Stimulated activated CD4-positive, alpha-beta T cell treated with anti-CD3 and anti-CD28 coated beads, Interleukin-12 subunit alpha, Interleukin-12 subunit beta, amount 100 ng/mL, for 24 hours (primary cell): Measurements from ENCODE around the gene CDKN1C.
A peak's percentile ranks its signal among the peaks of the same experiment; 100 is the strongest.

ENCODE experiments used
- DNase-seq, 2 experiments: peaks; one replicate each; pipeline ENCODE4 v3.0.0-alpha.2; 2020; ENCODE audit warnings: low read depth in 2 of 2

The CDKN1C gene

DNA sequence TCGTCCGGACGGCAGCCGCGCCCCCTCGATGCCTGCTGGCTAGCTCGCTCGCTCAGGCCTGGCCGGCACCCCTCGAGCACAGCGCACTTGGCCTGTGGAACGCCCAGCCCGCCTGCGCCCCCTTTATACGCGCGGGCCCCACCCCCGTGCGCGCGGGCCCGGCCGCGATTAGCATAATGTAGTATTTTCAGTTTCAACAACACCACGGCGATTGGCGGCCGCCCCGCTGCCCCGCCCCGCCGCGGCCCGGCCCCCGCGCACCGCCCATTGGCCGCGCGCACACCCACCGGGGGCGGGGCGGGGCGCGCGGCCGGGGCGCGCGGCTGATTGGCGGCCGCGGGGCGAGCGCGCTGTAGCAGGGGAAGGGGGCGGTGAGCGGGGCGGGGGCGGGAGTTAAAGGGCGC lies at the start of gene CDKN1C:
TSS of gene CDKN1C (minus strand) at position 98 of the 404 bp plus-strand sequence. CDS start 319 bp downstream, outside the sequence.
- DNase-seq = peak; percentile 58 to 63

DNA sequence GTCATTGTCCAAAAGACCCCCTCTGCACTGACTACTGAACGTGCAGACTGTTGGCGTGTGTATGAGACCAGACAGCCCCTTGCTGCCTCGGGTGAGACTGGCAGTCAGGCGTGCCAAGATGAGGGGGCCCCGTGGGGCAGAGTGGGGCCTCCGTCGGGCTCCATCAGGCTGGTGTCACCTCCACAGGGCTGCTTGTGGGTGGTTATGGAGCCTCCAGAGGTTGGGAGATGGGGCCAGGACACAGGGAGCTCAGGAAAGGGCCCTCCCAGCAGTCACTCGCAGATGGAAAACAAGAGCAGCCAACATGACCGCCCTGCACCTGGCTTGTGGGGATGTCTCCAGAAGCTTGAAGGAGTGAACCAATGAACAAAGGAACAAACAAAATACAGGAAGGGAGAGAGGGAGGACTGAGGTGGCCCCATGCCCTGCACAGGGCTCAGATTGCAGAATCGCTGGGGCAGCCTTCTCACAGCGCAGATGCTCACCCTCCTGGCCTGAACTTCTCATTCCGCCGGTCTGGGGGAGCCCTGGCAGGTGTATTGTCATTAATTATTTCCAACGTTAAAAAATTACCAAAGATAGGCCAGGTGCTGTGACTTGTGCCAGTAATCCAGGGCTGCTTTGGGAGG lies 49.1 kb upstream of the CDKN1C start:
- DNase-seq = no peak

DNA sequence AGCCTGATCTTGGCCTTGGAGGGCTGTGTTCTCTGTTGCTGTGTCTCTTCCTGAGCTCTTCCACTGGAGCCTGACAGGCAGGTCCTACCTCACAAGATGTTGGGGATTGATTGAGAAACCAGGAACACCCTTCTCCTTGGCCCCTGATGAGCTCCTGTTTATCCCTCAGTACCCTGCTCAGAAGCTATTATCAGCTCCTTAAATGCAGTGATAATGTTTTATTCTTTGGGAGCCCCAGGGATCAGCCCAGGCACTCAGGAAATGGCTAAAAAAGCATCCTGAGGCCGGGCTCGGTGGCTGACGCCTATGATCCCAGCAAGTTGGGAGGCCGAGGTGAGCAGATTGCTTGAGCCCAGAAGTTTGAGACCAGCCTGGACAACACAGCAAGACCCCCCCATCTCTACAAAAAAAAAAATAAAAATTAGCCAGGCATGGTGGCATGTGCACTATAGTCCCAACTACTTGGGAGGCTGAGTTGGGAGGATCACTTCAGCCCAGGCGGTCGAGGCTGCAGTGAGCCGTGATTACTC lies 48.5 kb upstream of the CDKN1C start:
- DNase-seq = no peak

DNA sequence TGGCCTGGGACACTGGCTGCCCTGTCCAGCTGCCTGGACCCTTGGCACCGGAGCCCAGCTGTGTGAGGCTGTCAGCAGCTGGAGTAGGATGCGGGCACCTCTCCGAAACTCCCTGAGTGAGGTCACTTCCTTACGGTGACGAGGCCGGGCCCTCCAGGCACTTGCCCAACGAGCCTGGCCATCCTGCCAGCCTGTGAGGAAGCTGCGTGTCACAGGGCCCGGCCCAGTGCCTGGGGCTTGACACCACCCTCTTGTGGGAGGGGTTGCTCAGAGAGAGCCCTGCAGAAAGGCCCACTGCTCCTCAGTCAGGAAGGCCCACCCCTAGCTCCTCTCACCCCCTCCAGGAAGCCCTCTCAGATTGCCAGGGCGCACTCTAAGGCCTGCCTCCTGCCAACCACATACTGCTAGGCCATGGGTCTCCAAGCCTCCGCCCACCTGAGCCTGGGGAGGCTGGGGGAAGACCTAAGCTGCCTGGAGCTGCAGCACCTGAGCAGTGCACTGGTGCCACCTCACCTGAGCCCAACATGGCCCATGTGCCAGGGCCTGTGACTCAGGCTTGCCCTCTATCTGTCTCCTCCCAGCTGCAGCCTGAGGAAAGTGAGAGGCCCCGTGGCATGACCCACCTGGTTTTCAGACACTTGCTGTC lies 47.9 kb upstream of the CDKN1C start:
- no peak for DNase-seq

DNA sequence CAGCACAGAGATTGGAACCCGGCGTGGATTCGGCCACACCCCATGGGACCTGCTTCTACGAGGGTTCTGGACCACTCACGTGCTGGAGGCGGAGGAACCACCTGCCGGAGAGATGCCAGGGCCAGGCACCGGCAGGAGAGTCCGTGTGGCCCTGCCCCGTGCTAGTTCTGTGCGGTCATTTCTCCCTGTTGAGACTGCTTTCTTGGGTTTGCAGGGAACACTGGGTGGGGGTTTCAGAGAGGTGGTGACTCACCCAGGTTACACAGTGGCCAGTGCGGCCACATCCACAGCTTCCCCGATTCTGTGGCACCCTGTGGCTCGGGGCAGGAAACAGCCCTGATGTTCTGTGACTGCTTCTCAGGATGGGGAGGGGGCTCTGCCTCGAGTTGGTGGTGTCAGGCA lies 47.3 kb upstream of the CDKN1C start:
- DNase-seq = no peak

DNA sequence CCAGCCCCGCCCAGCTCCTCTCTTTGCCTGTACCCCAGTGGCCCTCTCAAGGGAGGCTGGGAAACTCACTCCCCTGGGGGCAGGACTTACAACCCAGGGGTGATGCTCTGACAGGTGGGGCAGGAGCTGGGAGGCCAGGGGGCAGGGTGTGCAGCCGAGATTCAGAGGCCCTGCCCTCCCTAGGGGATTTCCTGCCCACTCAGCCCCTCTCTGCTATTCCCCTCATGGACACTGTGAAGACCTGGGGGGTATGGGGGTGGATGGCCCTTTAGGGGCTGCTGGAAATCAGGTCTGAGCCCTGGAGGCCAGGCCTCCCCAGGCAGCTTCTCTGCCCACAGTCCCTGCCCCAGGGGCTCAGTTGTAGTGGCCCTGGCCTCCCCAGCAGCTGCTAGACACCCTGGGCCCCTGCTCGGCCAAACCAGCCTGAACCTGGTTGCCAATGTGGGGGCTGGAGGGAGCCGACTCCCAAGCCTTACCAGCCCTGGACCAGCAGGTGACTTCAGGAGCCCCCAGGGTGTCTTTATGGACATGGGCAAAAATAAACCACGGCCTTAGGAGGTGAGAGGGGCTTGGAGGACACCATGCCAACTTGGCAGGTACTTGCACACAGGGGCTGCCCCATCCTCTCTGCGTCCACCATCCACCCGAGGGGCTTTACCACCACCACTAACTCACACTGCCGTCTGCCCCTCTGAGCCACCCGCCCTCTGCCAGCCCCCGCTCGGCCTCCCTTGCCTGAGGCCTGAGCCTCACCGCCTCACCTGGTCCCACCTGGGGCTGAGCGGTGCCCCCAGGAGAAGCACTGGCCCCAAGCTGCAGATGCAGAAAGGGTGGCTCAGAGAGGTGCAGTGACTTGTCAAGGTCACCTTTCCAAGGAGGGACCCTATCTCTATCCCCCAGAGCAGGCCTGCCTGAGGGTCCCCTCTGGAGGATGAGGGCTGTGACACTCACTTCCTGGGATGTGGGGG lies 46.5 kb upstream of the CDKN1C start:
- no peak for DNase-seq

DNA sequence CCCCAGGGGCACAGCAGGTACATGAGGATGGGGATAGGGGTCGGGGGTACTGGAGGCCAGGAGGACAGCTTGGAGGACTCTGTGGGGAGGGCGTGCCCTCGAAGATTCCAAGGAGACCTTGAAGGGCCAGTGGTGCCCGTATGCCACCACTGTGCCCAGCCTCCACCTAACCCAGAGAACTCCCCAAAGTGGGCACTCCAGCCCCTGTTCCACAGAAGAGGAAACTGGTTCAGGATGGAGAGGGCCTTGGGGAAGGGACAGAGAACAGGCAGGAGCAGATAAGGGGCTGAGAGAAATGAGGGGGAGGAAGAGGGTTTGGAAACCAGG lies 45.8 kb upstream of the CDKN1C start:
- DNase-seq = no peak

DNA sequence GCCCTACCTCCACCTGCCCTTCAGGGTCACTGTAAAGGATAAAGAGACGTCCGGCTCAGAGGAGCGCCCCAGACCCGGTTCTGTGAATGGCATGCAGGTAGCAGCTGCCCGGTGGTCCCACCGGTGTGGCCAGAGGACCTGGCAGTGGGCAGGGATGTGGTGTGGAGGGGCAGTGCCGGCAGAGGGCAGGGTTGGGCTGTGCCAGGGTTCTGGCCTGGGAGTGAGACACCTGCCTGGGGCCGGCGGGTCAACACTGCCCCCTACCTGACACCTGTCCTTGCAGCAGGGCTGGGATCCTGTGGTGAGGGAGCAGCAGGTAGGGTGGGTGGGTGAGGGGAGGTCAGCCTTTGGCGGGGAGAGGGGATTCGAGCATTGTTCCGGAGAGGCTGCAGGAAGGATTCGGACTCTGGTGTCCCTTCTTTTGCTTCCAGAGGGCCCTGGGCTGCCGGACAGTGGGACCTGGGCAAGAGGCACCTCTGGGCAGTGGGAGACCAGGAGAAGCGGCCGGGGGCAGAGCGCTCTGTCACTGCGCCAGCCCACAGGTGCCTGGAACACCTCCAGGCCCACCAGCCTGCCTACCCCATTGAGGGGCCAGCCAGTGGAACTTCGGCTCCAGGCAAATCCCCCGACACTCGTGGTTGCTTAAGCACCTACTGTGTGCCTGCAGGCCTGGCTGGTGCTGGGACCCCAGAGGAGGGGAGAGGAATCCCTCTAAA lies 45.3 kb upstream of the CDKN1C start:
- no peak for DNase-seq

DNA sequence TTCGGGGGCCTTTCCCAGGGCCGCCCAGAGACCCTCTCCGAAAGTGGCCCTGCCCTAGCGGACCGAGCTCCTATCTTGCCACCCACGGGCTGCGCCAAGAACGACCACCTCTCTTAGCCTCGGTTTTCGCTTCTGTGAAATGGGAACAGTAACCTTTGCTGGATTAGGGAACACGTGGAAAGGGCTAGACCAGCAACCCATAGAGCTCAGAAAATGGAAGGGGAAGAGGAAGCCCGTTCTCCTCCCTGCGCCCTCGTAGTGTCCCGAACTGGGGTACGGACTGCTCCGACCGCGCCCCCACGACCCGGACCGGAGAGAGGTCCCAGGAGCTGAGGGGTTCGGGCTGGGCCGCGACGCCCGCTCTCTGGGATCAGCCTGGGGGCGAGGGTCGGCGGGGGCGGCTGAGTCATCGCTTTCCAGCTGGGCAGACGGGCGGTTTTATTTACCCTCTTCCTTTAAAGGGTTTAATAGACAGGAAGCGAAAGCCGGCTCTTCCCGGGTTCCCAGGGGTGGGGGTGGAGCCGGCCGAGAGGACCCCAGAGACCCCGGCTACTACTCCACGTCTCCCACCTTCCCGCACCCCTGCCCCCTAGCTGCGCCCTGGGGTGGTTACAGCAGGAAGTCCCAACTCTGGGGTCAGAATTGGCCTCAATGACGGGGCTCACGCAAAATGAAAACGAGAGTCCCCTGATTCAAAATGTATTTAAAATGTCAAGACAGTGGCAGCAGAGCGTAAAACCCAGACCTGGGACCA lies 44.6 kb upstream of the CDKN1C start:
- DNase-seq = no peak

DNA sequence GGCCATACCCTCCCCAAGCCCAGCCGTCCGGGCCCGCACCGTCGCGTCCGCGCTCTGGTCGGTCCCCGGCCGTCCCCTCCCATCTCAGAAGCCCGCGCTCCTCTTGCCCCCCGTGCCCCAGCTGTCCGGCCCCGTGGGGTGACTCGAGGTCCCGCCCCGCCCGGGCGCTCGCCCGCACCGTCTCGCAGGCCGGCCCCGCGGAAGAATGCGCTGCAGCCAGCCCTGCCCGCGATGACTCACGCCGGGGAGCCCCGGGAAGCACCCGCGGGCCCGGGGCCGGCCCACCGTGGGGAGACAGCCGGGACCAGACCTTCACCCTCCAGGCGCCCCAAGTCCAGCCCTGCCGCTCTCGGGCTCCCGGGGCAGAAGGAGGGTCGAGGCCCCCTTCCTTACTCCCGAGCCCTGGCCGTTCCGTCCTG lies 44.0 kb upstream of the CDKN1C start:
- no peak for DNase-seq

DNA sequence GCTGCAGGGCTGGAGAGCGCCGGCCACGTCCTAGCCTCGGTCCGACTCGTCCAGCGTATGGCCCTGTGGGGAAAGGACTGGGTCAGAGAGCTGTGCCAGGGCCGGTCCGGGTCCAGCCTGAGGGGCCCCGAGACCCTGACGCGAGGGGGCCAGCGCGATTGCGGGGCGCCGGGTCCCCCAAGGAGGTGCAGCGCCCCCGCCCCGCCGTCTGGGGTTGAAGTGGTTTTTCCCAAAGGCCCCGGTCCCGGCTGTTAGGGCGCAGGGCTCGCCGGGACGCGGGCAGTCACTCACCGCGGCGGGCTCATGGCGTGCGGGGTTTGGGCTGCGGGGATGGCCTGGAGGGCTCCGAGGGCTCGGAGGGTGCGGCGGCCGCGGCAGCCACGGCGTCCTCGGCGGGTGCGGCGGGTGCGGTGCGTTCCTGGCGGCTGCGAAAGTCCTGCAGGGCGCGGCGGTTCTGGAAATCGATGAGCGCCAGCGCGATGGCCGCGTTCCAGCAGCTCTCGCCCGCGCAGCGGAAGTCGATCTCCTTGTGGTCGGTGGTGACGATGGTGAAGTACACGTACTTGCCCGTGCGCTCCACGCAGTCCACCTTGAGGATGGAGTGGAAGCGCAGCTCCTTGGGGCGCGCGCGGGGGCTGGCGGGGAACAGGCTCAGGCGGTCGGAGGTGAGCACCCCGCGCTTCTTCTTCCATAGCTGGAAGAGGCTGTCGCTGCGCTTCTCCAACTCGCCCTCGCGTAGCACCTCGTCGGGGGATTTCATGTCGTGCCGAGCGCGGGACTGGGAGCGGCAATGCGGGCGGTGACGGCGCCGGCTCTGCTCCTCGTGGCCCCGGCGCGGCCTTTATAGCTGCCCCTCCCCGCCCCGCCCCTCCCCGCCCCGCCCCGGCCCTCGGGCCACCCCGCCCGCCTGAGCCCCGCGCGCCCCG lies 43.3 kb upstream of the CDKN1C start, which contains the start of gene PHLDA2:
TSS of gene PHLDA2 (minus strand) at position 816 of the 926 bp plus-strand sequence. CDS start at position 760, 56 bp downstream.
- DNase-seq = peak; percentile 38 to 65

DNA sequence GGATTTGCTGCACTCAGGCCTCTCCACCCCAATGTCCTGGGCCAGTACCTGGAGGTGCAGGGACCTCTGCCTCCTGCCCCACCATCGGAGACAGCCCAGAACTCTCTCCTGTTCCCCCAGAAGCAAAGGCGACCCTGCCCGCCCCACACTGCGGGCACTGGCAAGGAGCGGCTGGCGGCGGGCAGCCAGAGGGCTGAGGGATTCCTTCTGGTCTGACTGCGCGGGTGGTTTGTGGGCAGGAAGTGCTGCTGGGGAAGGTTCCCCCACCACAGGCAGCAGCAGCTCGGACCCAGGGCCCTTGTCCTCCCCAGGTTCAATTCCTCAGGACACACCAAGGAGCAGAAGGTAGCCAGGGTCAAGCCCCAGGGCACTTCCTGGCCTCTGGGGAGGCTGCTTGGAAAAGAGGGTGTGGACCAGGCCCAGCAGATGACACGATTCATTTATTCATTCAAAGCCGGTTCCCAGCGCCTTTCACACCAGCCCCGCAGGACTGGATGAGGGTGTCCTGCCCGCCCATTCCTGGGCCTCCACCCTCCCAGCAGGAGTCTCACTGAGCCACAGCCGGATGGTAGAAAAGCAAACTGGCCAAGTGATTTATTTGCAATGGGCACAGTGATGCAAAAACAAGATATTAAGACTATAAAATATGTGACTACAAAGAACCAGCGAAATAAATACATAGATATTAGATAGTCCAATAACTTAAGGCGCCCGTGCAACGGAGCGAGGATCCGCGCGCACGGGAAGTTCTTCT lies 42.5 kb upstream of the CDKN1C start:
- no peak for DNase-seq

DNA sequence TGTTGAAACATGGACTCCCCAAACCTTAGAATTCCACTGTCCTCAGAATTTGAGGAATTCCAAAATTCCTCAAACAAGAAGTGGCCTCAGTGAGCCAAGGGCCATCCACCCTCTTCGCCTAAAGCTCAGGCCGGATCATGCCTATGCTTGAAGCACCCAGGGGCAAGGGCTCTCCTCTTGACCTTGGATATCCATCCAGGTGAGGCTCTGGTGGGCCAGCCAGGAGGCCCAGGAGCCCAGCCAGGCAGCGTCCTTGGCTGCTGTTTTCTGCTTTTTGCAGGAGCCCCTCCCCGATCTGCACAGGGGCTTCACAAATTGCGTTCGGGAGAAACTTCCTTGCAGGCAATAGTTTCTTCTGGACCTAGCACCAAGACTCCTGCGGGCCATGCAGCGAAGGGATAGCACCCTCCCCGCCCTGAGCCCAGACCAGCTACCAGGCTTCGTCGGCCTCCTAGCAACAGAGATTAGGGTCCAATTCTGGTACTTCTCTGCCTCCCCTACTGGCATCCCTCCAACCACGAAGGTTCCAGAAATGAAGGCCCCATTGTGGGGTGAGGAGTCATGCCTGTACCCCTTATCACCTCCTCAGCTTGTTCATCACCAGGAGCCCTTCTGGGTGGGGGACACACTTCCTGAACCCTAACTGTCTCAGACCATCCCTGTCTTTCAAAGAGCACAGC lies 41.7 kb upstream of the CDKN1C start:
- DNase-seq = no peak

DNA sequence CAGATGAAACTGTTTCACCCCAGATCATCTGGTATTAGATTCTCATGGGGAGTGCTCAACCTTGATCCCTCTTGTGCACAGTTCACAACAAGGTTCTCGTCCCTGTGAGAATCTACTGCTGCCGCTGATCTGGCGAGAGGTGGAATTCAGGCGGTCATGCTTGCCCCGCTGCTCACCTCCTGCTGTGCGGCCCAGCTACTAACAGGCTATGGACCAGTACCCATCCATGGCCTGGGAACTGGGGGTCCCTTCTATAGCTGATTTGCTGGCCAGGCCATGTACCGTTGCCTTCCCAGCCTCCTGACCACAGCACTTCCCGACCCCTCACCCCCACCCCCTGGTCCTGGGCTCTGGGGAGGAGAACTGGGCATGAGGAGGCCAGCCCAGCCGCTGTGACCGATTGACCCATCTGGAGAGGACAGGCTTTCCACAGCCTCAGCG lies 41.1 kb upstream of the CDKN1C start:
- no peak for DNase-seq

DNA sequence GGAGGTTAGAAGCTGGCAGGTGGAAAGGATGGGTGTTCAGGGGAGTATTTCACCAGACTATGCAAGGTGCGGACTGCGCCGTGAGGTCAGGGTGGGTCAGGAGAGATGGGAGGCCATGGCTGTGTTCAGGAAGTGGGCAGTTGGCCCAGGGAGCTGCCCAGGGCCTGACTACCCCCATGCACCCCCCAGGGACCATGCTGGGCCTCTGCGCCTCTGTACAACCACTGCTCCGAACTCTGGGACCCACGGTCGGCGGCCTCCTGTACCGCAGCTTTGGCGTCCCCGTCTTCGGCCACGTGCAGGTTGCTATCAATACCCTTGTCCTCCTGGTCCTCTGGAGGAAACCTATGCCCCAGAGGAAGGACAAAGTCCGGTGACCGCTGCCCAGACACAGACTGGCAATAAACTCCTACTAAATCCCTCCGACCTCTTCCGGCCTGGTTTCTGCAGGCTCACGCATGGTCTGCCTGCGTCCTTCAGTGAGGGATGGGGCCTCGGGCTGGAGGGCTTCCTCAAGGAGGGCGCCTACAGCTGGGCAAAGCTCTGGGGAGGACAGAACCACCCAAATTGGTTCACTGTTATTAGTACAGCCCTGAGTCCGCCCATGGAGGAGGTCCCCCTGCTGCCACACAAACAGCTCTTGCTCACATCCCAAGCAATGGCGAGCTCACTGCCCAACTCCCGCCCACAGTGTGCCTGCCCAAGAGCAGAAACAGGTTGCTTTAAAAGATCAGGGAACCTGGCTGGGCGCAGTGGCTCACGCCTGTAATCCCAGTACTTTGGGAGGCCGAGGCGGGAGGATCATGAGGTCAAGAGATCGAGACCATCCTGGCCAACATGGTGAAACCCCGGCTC lies 39.5 kb upstream of the CDKN1C start:
- no peak for DNase-seq

DNA sequence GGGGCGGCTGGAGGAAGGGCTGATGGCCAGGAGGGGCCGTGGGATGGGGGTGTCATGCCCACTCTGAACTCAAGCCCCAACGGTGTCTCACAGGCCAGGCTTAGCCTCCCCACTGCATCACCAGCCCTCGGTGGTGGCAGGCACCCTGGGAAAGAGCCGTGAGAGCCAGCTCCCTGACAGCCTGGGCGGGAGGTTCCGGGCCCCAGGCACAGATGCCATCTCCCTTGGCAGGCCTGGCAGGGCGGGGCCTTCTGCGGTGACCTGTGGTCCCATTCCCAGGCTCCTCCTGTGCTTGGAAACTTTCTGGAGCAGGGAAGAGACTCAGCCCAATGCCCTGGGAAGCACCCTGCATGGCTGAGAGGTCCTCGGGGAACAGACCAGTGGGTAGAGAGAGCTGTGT lies 38.8 kb upstream of the CDKN1C start:
- no peak for DNase-seq
